Measurements from ENCODE around the gene VARS1.
"Not testable (repeated sequence)": the region's sequence is repeated elsewhere in the genome, so short reads cannot be mapped to it uniquely, and the experiment has no call there.

The VARS1 gene

DNA sequence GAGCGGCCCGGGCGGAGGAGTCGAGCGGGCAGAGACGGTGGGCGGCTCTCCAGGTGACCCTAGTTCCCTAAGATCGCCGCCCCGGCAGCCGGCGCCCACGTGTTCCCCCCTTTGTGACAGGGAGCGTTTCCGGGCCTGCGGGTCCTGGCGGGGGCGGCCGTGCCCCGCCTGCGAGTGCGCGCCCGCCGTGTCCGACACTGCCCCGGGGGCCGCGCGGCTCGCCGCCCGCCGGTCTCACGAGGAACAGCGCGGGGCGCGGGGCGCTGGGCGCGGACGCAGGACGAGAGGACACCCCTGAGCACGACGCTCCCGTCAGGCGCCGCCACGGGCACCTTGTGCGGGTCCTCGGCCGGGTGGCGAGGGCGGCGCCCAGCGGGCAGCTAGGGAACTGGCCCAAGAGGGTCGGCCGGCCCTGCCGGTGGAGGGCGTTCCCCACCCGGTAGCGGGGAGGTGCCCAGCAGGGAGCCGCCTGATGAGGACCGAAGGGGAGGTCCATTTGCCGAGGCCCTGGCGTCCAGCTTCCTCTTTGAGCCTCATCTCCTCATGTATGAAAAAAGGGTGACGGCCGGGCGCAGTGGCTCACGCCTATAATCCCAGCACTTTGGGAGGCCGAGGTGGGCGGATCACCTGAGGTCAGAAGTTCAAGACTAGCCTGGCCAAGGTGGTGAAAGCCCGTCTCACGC, at the start of gene VARS1:
Gene VARS1, minus strand, starts transcription at position 137 of the 683 bp plus-strand sequence. CDS start 535 bp downstream, outside the sequence.
- DNase-seq, result peak; percentile 91

DNA sequence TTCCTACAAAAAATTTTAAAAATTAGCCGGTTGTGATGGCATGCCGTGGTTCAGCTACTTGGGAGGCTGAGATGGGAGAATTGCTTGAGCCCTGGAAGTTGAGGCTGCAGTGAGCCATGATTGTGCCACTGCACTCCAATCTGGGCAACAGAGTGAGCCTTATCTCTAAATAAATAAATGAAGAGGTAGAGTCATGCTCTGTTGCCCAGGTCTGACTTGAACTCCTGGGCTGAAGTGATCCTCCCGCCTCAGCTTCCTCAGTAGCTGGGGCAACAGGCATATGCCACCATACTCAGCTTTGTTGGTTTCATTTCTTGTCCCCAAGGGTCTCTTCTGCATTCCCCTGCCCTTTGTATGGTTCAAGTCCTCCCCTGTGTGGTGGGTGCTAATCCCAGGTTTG, 49.0 kb upstream of the VARS1 start:
- DNase-seq, result no peak

DNA sequence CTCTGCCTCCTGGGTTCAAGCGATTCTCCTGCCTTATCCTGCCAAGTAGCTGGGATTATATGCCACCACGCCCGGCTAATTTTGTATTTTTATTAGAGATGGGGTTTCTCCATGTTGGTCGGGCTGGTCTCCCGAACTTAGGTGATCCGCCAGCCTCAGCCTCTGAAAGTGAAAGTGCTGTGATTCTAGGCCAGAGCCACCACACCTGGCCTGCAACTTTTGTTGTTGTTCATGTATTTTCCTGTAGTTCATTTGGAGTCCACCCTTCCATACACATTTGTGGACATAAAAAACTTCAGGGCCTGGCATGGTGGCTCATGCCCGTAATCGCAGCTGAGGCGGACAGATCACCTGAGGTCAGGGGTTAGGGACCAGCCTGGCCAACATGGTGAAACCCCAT, 46.5 kb upstream of the VARS1 start:
- no peak for DNase-seq

DNA sequence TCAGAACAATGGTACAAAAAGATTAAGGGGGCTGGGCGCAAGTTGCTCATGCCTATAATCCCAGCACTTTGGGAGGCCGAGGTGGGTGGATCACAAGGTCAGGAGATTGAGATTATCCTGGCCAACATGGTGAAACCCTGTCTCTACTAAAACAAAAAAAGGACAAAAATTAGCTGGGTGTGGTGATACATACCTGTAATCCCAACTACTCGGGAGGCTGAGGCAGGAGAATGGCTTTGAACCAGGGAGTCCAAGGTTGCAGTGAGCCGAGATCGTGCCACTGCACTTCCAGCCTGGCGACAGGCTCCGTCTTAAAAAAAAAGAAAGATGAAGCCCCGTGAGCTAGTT, 44.2 kb upstream of the VARS1 start:
- not testable (repeated sequence) for DNase-seq

DNA sequence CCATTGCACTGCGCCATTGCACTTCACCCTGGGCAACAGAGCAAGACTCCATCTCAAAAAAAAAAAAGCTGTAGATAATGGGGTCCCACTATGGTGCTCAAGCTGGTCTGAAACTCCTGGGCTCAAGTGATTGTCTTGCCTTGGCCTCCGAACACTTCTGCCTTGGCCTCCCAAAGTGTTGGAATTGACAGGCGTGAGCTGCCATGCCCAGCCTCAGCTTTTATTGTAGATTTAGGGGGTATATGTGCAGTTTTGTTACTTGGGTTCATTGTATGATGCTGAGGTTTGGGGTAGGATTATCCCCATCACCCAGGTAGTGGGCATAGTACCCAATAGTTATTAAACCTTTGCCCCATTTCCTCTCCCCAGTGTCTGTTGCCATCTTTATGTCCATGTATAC, 43.4 kb upstream of the VARS1 start:
- no peak for DNase-seq

DNA sequence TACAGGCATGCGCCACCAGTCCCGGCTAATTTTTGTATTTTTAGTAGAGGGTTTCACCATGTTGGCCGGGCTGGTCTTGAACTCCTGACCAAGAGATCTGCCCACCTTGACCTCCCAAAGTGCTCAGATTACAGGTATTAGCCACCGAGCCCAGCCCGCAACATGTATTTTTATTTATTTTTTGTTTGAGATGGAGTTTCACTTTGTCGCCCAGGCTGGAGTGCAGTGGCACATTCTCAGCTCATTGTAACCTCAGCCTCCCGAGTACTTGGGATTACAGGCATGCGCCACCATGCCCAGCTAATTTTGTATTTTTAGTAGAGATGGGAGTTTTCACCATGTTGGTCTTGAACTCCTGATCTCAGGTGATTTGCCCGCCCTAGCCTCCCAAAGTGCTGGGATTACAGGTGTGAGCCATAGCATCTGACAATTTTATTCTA, 42.6 kb upstream of the VARS1 start:
- not testable (repeated sequence) for DNase-seq

DNA sequence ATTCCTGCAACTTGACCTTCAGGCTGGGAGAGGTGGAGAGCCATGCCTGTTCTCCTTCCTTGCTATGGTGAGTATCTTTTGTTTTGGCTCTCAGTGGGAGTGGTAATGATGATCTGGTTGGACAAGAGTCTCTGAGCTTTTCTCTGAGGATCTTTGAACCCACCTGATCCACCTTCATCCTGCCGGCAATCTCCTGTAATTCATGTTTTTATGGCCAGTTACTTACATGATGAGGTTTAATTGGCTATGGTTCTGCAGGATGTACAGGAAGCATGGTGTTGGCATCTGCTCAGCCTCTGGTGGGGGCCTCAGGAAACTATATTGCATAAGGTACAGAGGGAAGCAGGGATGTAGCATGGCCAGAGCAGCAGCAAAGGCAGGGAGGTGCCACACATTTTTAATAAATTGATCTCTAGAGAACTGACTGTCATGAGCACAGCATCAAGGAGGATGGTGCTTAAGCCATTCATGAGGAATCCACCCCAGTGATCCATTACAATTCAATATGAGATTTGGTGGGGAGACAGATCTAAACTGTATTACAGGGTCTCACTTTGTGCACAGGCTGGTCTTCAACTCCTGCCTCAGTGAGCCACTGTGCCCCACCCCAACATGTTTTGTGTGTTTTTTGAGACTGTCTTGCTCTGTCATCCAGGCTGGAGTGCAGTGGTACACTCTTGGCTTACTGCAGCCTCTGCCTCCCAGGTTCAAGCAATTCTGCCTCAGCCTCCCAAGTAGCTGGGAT, 42.0 kb upstream of the VARS1 start:
- no peak for DNase-seq

DNA sequence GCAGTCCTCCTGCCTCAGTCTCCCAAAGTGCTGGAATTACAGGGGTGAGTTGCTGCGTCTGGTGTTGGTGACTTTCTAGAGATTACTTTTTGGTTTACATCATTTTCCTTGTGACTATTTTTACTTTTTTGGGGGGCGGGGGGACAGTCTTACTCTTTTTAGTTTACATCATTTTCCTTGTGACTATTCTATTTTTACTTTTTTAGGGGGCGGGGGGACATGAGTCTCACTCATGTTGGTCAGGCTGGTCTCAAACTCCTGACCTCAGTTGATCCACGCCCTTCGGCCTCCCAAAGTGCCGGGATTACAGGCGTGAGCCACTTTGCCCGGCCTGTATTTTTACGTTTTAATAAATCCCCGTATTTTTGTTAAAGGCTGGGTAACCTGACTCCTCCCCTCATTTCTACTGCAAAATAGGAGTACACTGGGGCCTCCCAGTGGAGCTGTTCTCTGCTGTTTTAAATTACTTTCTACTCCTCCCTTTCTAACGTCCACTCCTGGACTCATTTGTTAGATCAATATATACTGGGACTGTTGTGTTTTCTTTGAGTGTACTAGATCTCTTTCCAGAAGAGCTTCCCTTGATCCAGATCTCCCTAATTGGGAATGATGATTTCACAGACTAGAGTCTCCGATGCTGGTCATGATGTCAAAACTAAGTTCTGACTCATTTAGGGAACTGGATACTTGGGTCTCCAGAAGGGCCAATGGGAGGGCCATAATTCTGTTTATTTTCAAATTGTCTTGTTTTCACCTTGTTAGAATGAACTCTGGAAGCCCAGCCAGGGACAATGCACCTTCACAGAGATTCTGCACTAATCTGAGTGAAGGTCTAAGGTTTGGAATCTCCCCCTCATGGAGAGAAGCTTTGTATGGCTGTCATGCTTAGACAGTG, 41.2 kb upstream of the VARS1 start:
- no peak for DNase-seq

DNA sequence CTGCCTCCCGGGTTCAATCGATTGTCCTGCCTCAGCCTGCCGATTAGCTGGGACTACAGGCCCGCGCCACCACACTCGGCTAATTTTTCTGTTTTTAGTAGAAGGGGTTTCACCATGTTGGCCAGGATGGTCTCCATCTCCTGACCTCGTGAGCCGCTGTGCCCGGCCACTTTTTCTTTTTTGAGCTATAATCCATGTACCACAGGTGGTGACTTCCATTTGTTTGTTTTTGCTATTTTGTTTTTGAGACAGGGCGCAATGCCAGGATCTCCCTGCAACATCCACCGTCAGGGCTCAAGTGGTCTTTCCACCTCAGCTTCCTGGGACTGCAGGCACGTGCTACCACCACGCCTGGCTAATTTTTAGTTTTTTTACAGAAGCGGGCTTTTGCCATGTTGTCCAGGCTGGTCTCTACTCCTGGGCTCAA, 40.5 kb upstream of the VARS1 start:
- DNase-seq, result no peak

DNA sequence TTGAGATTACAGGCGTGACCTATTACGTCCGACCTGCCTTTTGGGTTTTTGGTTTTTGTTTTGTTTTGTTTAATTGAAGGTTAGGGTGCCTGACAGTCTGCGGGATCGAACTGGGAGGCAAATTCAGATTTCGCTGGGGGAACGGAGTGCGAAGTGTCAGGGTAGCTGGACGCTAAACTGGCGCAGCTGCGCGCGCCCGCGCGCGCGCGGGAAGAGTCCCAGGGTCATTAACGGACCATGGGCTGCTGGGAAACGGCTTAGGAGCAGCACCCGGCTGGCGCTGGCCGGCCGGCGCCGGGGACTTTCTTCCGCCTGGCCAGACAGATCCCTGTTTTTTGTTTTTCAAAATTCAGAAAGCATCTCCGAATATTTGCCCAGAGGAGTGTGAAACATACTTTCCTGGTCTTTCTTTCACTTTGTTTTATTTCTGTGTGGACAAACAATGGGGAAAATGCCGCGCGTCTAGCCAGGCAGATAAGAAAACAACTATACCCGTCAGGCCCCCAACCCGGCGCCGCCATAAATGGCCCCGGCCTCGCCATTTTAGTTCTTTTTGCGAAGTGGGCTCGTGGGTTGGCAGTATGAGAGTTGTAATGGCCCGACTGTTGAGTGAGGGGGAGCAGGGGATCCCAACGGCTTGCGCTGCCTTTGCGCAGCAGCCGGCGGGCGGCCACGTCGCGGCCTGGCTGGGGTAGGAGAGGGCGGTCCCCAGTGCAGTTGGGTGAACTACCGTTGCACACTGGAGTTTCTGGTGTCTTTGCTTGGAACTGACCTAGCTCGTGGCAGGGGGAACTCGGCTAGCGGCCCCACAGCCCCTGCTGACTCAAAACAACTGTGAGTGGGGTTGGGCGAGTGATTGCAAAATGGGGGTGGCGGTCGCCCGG, 39.1 kb upstream of the VARS1 start:
- DNase-seq, result peak; percentile 79

DNA sequence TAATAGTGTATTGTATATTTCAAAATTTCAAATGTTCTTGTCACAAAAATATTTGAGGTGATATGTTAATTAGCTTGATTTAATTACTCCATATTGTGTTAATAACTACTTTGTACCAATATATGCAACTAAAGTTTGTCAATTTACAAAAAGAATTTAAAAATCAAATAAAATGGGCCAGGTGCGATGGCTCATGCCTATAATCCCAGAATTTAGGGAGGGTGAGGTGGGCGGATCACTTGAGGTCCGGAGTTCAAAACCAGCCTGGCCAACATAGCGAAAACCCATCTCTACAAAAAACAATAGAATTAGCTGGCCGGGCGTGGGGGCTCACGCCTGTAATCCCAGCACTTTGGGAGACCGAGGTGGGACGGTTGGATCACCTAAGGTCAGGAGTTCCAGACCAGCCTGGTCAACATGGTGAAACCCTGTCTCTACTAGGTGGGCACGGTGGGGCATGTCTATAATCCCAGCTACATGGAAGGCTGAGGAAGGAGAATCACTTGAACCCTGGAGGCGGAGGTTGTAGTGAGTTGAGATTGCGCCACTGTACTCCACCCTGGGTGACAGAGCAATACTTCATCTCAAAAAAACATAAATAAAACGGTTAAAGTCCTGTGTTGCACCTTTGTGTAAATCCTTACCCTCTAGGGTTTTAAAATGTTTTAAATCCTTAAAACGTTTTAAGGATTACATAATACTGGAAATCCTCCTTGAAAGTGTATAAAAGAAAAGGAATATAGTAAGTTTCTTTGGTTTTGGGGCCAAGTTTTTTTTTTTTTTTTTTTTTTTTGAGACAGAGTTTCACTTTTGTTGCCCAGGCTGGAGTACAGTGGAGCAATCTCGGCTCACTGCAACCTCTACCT, 36.0 kb upstream of the VARS1 start:
- DNase-seq, result peak; percentile 59

DNA sequence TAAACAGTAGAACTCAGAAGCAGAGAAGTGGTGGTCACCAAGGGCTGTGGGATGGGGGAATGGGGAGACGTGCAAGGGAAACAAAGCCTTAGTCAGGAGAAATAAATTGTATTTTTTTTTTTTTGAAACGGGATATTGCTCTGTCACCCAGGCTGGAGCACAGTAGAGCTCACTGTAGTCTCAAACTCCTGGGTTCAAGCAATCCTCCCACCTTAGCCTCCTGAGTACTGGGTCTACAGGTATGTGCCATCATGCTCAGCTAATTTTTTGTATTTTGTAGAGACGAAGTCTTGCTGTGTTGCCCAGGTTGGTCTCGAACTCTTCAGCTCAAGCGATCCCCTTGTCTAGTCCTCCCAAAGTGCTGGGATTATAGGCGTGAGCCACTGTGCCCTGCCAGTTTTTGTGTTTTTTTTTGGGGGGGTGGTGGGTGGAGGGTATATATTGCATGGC, 35.4 kb upstream of the VARS1 start:
- DNase-seq, result peak; percentile 36

DNA sequence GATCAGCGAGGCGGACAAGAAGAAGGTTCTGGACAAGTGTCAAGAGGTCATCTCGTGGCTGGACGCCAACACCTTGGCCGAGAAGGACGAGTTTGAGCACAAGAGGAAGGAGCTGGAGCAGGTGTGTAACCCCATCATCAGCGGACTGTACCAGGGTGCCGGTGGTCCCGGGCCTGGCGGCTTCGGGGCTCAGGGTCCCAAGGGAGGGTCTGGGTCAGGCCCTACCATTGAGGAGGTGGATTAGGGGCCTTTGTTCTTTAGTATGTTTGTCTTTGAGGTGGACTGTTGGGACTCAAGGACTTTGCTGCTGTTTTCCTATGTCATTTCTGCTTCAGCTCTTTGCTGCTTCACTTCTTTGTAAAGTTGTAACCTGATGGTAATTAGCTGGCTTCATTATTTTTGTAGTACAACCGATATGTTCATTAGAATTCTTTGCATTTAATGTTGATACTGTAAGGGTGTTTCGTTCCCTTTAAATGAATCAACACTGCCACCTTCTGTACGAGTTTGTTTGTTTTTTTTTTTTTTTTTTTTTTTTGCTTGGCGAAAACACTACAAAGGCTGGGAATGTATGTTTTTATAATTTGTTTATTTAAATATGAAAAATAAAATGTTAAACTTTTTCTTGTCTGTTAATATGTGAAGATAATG, 34.2 kb upstream of the VARS1 start:
- no peak for DNase-seq

DNA sequence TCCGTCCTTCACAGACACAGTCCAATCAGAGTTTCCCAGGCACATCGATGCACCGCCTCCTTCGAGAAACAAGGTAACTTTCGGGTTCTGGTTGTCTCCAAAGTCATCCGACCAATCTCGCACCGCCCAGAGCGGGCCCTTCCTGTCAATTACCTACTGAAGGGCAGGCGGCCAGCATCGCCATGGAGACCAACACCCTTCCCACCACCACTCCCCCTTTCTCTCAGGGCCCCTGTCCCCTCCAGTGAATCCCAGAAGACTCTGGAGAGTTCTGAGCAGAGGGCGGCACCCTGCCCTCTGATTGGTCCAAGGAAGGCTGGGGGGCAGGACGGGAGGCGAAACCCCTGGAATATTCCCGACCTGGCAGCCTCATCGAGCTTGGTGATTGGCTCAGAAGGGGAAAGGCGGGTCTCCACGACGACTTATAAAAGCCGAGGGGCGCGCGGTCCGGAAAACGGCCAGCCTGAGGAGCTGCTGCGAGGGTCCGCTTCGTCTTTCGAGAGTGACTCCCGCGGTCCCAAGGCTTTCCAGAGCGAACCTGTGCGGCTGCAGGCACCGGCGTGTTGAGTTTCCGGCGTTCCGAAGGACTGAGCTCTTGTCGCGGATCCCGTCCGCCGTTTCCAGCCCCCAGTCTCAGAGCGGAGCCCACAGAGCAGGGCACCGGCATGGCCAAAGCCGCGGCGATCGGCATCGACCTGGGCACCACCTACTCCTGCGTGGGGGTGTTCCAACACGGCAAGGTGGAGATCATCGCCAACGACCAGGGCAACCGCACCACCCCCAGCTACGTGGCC, 31.9 kb upstream of the VARS1 start, which contains the start of gene HSPA1B:
Gene HSPA1B, plus strand, starts transcription at position 453 of the 794 bp plus-strand sequence. Its CDS starts 213 bp downstream, at position 666.
- DNase-seq, result peak; percentile 97

DNA sequence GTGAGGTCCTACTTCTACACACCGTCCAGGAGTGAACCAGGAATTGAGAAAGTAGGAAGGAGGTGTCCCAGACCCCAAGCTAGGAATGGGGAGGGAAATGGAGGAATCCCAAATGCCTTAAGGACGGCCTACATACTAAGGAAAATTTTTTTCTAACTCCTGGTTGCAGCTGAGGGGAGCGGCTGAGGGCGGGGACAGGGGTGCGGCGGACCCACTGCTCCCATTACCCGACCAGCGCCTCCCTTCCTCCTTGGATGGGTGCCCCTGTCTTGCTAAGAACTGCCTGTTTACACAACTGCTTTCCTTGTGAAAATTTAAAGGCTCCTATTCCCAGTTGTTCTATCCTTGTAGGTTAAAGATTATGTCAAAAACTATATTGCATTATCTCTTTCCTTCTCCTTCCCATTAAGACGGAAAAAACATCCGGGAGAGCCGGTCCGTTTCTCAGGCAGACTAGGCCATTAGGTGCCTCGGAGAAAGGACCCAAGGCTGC, 31.3 kb upstream of the VARS1 start:
- DNase-seq, result peak; percentile 34

DNA sequence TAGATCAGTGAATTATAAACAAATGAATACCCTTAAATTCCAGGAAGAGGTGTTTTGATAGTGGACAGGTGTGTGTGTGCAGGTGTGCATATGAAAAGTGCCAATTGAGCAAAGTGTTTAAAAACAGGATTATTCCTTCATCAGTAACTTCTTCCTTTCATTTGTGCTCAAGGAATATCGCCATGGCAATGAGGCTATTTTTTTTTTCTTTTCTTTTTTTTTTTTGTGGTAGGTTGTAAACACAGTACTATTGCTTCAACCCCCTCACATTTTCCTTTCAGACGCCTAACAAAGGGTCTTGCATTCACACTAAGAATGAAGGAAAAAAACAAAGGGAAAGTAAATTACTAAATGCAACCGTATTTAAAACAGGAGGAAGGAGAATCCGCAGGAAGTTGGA, 30.0 kb upstream of the VARS1 start:
- no peak for DNase-seq

DNA sequence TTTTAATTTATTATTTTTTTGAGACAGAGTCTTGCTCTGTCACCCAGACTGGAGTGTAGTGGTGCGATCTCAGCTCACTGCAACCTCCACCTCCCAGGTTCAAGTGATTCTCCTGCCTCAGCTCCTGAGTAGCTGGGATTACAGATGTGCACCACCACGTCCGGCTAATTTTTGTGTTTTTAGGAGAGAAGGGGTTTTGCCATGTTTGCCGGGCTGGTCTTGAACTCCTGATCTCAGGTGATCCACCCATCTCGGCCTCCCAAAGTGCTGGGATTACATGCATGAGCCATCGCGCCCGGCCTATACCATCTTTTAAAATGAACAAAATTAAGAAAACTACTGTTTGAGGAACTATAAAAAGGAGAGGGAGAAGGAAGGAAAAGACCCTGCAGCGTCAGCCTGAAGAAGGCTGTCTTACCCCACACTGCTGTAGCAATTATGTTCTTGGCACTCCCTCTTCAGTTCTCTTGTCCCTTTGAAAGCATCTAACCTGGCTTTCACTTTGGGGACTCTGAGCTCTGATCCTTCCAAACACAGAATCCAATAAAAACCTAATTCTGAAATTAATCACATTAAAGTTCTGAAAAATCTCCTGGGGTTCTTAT, 28.1 kb upstream of the VARS1 start:
- not testable (repeated sequence) for DNase-seq

DNA sequence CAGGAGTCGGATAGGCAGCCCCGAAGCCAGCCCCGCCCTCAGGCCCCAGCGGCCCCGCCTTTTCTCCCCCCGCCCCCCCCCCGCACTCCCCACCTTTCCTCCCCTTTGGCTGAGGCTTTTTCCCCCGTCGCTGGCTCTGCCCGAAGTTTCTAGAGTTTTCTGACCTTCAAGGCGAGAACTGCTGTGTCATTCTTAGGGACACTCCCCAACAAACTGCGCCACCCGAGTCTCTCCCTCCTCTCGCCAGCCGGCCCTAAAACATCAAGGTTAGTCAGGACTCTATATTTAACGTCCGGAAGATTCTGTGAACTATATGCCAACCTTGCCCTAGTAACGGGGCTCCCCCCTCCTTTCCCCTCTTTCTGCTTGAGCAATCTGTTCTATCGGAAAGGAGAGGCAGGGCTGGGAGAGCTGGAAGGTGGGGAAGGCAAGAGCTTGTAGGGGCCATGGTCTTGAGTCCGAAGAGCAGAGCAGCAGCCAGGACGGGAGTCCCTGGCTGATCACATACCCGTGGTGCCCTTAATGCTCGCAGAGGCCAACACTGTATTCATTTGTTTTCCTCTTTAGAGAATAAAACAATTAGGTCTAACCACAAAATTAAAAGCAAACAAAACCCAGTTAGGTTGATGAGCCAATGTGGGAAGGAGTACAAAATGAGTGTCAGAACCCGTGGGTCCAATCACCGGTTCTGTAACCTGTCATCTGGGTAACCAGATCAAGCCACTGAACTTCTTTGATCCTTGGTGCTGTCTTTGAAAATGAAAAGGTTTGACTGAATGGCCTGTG, 26.7 kb upstream of the VARS1 start:
- peak; percentile 81 for DNase-seq

Measured in CD4-positive, alpha-beta T cell treated with Interleukin-15 for 1 hour (primary cell).